Right cardiac atrium (tissue), 5 donors: Measurements from ENCODE around the gene KITLG. TPM values are rescaled to one million over a fixed set of nuclear protein-coding genes. Genes with fewer than 3 reads are reported as not detected.
A peak's percentile ranks its signal among the peaks of the same experiment; 100 is the strongest.

Experiments
- ATAC-seq, 2 donors: fragments of 200-7000 bp; cut with Tn5 transposase; one replicate each; pipeline versions ENCODE4 v1.8.0 to v1.9.1; 2020; ENCODE audit warnings: moderate library complexity in 2 of 2, mild to moderate bottlenecking in 1 of 2
- DNase-seq, 3 donors: peaks; one replicate each; pipeline ENCODE4 v3.0.0-alpha.2; 2020
- H3K27ac ChIP-seq: one replicate; pipeline ENCODE4 v1.5.1; 2013; ENCODE audit warnings: mild to moderate bottlenecking, low read length, control low read depth, moderate library complexity
- H3K27me3 ChIP-seq: one replicate; pipeline ENCODE4 v1.6.1; 2013; ENCODE audit not compliant: control insufficient read depth, insufficient read depth
- H3K4me1 ChIP-seq: one replicate; pipeline ENCODE4 v1.6.1; 2013; ENCODE audit warnings: low read length; ENCODE audit not compliant: control insufficient read depth, insufficient read depth
- H3K4me3 ChIP-seq: one replicate; pipeline ENCODE4 v1.5.1; 2013; ENCODE audit warnings: low read length, control low read depth
- H3K9me3 ChIP-seq: one replicate; pipeline ENCODE4 v1.6.1; 2013; ENCODE audit warnings: low read length; ENCODE audit not compliant: control insufficient read depth
- WGBS: extraction: QIAGEN DNeasy Blood & Tissue Kit; methylation state at CpG from one replicate; pipeline ENCODE4 v1.1.7; 2013; 5-methylcytosine and 5-hydroxymethylcytosine counted together
- intact Hi-C, 4 donors: fragments of 100-400 bp; cut with DNase I; formaldehyde crosslinking; loops; one replicate each; pipeline versions ENCODE4 v1.11.0 to v1.14.0; 2022 to 2023
- polyA plus RNA-seq: library from polyadenylated mRNA; stranded (reverse); fragments of 200-250 nt; gene quantifications from one replicate; pipeline ENCODE4 v1.2.3, GENCODE V29; 2013
- total RNA-seq, 4 donors: library from RNA; stranded (reverse); fragmentation: NEBNext Ultra II Directional; extraction: Animal tissue kit (Norgen Biotek cat#: 25700); gene quantifications; one replicate each; pipeline ENCODE4 v1.2.1, GENCODE V29; 2021
- donor health status: healthy with polysubstance abuse.
- donor health status: DM: no; HTN: yes; CAD: no.
- donor health status: DM: no; HTN: no; CAD: no.
- donor health status: DM: no; HTN: yes; CAD: no; lungs with severe emphysema.
- donor health status: DM: yes; HTN: yes; CAD: no.

Gene KITLG
- total and polyA plus RNA-seq, 5 donors: 3.3 to 8.0 (median 7.3) TPM

DNA sequence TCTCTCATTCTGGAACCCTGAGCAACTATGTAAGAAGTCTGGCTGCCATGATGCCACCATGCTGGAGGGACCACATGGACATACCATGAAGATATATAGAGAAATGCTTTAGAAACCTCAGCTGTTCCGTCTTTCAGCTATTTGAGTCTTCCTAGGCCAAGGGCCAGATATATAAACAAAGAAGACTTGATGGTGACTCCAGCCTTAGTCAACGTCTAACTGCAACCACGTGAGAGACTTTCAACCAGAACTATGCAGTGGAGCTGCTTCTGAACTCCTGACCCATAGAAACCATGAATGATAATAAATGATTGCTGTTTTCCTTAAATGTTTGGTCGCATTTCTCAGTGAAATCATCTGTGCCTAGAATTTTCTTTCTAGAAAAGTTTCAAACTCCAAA is 20.0 kb upstream of the KITLG start:
- Histone ChIP-seq H3K27ac (no peak overlapping the region), H3K27me3 (no peaks in the 10 kb centered on the region), H3K9me3 (no peaks in the 10 kb centered on the region), H3K4me3 (no peak overlapping the region), H3K4me1 (no peaks in the 10 kb centered on the region)
- no peak for ATAC-seq
- intact Hi-C loops: no loop called here
- DNase-seq: no peak
- WGBS: 78% methylated on average over 4 of the region's 4 CpGs

DNA sequence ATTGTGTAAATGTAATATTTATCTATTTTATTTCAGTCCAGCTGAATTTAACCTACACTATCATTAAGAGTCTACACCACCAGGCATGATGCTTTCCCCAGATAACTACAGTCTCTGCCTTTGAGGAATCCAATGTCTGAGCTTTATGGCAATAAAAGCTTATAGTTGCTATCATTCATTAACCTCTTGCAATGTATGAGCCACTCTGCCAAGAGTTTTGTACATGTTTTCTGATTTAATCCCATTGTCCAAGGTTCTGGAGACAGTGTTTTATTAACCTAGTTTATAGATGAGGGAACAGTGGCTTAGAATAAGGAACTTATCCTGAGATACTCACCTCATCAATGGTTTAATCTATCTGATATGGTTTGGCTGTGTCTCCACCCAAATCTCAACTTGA is 17.1 kb upstream of the KITLG start:
- intact Hi-C loops: no loop called here

DNA sequence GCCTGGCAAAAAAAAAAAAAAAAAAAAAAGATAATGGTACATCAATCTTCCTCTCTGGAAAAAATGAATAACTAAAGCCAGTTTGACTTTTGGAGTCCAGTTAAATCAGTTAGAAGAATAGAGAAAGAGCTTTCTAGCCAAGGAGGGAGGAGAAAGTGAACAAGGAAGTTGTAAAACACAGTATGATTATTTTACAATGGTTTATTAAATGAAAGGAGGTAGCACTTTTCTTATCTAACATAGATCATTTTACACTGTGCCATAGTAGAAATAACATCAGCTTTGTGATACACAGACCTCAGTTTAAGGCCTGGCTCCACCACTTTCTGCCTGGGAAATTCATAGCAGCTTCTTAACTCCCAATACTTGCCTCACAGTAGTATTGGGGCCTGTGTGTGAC is 15.4 kb upstream of the KITLG start:
- H3K9me3 ChIP-seq: no peaks in the 10 kb centered on the region
- ATAC-seq: no peak
- intact Hi-C loops: no loop called here
- no peaks in the 10 kb centered on the region for H3K27me3 ChIP-seq
- H3K27ac ChIP-seq: no peak overlapping the region
- no peak for DNase-seq
- H3K4me3 ChIP-seq: no peak overlapping the region
- H3K4me1 ChIP-seq: no peaks in the 10 kb centered on the region

More for the DNA sequence above, 17.1 kb upstream of the KITLG start:
- no peaks in the 10 kb centered on the region for H3K4me1 ChIP-seq
- H3K4me3 ChIP-seq: no peak overlapping the region
- no peak overlapping the region for H3K27ac ChIP-seq
- DNase-seq: no peak
- no peaks in the 10 kb centered on the region for H3K9me3 ChIP-seq
- ATAC-seq: no peak
- H3K27me3 ChIP-seq: no peaks in the 10 kb centered on the region

DNA sequence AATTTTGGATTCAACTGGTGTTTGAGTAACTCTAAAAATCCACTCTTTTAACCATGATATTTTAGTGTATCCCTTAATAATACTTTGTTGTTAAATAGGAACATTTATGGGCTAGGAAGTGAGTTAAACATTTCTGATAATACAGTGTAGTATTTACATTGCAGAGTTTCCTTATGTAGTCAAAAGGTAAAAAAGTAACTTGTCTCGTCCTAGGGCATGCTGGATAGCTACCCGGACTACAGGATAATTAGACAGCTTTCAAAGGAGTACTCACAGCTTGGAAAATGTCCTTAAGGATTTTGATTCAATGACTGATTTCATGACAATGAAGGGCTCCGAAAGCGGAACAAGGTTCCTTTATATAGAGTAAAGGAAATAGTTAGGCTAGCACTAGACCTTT is 14.5 kb upstream of the KITLG start:
- 85% methylated on average over 4 of the region's 4 CpGs for WGBS
- intact Hi-C loops: no loop called here
- Histone ChIP-seq H3K27ac (no peak overlapping the region), H3K4me1 (no peaks in the 10 kb centered on the region), H3K27me3 (no peaks in the 10 kb centered on the region), H3K4me3 (no peak overlapping the region), H3K9me3 (no peaks in the 10 kb centered on the region)
- ATAC-seq (no peak), DNase-seq (no peak)

- Histone ChIP-seq H3K27me3 (no peaks in the 10 kb centered on the region), H3K4me3 (no peak overlapping the region), H3K27ac (no peak overlapping the region), H3K9me3 (peaks cover under 1% of the 10 kb centered on the region), H3K4me1 (no peaks in the 10 kb centered on the region)
- intact Hi-C loops: no loop called here
- 96% methylated on average over 2 of the region's 2 CpGs for WGBS
- no peak for ATAC-seq
- DNase-seq: no peak
These were observed 11.1 kb upstream of the KITLG start for GRCh38 chr12:88591343-88591742.

GRCh38 chr12:88590851-88591250 is 10.6 kb upstream of the KITLG start:
- no peaks in the 10 kb centered on the region for H3K27me3 ChIP-seq
- H3K27ac ChIP-seq: no peak overlapping the region
- WGBS: 100% methylated on average over 1 of the region's 1 CpG
- H3K4me3 ChIP-seq: no peak overlapping the region
- intact Hi-C loops: no loop called here
- ATAC-seq: no peak
- peaks cover 2% of the 10 kb centered on the region for H3K9me3 ChIP-seq
- no peaks in the 10 kb centered on the region for H3K4me1 ChIP-seq
- DNase-seq: no peak

DNA sequence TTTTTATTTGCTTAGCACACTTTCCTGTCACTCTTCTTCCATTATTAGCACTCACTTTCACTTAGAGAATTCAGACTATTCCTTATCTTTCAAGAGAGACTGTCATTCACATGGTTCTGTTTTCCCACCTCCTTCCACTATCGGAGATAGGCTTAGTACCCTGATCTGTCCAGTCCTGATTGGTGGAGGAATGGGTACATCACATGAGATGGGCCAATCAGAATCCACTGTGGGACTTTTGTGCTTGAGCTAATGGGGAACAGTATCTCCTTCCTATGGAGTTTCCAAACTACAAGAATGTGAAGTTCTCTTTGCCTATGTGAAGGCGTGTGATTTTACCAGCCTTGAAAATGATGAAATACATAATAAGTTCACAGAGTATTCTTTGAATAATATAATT is 4.8 kb upstream of the KITLG start:
- H3K9me3 ChIP-seq: peaks cover 2% of the 10 kb centered on the region
- DNase-seq: no peak
- intact Hi-C loops: no loop called here
- ATAC-seq: no peak
- 93% methylated on average over 2 of the region's 2 CpGs for WGBS
- H3K4me3 ChIP-seq: no peak overlapping the region
- no peaks in the 10 kb centered on the region for H3K4me1 ChIP-seq
- no peaks in the 10 kb centered on the region for H3K27me3 ChIP-seq
- no peak overlapping the region for H3K27ac ChIP-seq

DNA sequence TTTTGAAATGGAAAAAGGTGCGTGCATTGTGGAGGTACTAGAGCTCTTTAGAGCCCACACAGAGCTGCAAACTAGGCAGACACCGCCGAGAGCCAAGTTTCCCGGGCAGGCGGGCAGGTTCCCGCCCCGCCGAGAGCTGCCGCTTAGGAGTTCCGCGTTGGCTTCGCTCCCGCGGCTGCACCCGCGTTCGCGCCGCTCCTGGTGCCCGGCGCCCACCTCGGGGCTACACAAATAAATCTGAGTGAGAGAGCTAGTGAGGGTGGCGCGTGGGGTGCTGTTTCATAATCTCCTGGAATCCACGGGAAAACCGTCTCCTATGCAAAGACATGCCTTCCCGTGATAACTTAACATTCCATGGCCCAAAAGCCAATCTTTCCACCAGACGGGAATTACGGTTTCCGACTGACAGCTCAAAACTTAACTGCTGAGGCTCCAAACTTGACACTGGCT is 645 bp downstream of the KITLG start:
- no peaks in the 10 kb centered on the region for H3K4me1 ChIP-seq
- WGBS: under 1% methylated on average over 30 of the region's 30 CpGs

GRCh38 chr12:88579161-88579517 is 1.1 kb downstream of the KITLG start:
- DNase-seq (no peak), ATAC-seq (peak; percentile 42 to 55)
- H3K27me3 ChIP-seq: no peaks in the 10 kb centered on the region
- peaks cover 3% of the 10 kb centered on the region for H3K4me1 ChIP-seq
- no peak overlapping the region for H3K27ac ChIP-seq
- H3K4me3 ChIP-seq: peak overlapping the region; percentile 73
- intact Hi-C loops: no loop called here
- 2% methylated on average over 8 of the region's 8 CpGs for WGBS
- H3K9me3 ChIP-seq: no peaks in the 10 kb centered on the region

More for the DNA sequence above, 645 bp downstream of the KITLG start:
- H3K27me3 ChIP-seq: no peaks in the 10 kb centered on the region
- peak overlapping the region; percentile 42 for H3K27ac ChIP-seq
- peak overlapping the region; percentile 73 for H3K4me3 ChIP-seq
- intact Hi-C loops: no loop called here
- DNase-seq: peak; percentile 45 to 77 (median 75)
- H3K9me3 ChIP-seq: no peaks in the 10 kb centered on the region
- ATAC-seq: peak; percentile 78 to 82

DNA sequence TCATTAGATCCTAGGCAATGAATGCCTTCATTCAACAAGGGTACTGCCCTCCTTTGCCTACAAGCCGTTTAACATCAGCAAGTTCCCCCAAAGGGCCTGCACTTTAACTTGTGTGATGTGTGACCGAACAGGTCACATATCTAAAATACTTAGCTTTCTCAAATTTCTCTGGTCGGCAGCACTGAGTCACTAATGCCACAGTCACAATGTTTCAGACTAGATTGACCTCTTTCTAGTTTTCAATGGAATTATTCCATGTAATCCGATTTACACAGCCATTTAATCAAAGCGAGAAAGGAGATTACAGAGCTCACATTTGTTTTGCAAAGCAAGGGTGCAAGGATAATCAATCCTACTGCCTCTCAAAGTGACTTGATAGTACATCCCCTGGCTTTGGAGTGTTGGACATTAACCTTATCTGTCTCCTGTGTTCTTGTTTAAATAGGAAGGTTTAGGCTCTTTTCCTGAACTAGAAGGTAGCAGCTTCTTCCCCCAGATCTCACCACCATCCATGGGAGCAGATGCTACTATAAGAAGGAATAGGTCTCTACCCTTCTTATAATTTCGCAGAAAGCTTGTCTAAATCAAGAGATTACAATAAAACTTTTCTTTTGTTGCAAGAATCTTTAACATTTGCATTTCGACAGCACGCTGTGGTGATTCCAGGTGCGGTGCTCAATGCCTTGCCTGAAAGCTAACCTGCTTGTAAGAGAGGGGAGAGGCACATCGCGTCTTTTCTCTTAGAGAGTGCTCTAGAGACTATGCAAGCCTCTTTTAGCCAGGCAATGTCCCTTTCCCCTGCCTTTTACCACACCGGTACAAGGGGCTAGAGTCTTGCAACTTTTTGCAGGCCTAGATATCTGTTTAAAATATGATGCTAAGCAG is 1.8 kb downstream of the KITLG start:
- no peaks in the 10 kb centered on the region for H3K27me3 ChIP-seq
- intact Hi-C loops: no loop called here
- DNase-seq: peak in 1 of 3 donors; percentile 28
- H3K4me1 ChIP-seq: peaks cover 3% of the 10 kb centered on the region
- no peak for ATAC-seq
- H3K27ac ChIP-seq: no peak overlapping the region
- WGBS: 39% methylated on average over 12 of the region's 12 CpGs
- H3K4me3 ChIP-seq: peak overlapping the region; percentile 73
- no peaks in the 10 kb centered on the region for H3K9me3 ChIP-seq

GRCh38 chr12:88577537-88577936 is 2.7 kb downstream of the KITLG start:
- 50% methylated on average over 1 of the region's 1 CpG for WGBS
- intact Hi-C loops: no loop called here
- H3K27me3 ChIP-seq: no peaks in the 10 kb centered on the region
- DNase-seq: no peak
- no peak overlapping the region for H3K27ac ChIP-seq
- no peaks in the 10 kb centered on the region for H3K9me3 ChIP-seq
- no peak overlapping the region for H3K4me3 ChIP-seq
- H3K4me1 ChIP-seq: peaks cover 3% of the 10 kb centered on the region
- ATAC-seq: no peak
